ENCODE measurements around the gene POU6F2. TPM values are rescaled to one million over a fixed set of nuclear protein-coding genes. Genes with fewer than 3 reads are reported as not detected.
"Not testable (repeated sequence)": the region's sequence is repeated elsewhere in the genome, so short reads cannot be mapped to it uniquely, and the experiment has no call there.

The POU6F2 gene
- total RNA-seq, 2 experiments from 2014 or later: 0.12 TPM; not detected in 1

DNA sequence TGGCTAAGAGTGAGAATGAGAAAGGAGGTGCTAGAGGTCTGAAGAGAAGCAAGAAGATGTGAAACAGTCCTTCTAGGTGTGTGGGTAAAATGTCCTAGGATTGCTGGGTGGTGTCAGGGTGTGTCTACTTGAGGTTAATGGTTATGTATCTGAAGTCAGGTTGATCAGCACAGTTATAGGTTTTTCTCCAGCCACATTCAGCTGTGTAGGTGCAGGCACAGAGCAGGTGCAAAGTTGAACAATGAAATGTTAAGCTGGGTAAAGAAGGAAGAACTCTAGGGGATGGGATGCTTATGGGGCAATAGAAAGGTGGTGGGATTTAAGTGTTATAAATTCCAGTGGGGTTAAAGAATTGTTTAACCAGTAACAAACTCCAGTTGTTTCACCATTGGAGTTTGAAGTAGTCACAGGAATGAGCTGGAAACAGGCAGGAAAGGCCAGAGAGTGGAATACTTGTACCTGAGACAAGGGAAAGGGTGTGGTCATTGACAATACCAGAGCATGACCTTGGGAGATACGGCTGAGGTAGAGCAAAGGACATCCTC is 388.1 kb downstream of the POU6F2 start:
- ChIA-PET POLR2A (no interaction called here), CTCF (no interaction called here)
- no peaks in the 10 kb centered on the region for H3K9me3 Mint-ChIP-seq

DNA sequence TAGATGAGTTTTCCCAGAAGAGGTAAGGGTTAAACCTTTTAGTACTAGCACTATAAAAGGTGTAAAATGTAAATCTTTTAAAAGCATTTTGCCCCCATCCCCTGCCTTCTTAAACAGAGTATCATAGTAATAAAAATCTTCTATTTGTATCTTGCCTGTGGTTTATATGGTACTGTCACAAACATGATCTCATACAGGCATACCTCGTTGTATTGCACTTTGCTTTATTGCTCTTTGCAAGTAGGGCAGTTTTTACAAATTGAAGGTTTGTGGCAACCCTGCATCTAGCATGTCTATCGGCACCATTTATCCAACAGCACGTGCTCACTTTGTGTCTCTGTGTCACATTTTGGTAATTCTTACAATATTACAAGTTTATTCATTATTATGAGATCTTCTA is 389.7 kb downstream of the POU6F2 start:
- CTCF ChIA-PET: no interaction called here
- POLR2A ChIA-PET: no interaction called here
- no peak for DNase-seq
- Mint-ChIP-seq H3K36me3 (ENCODE audit: low read depth) (no peaks in the 10 kb centered on the region), H3K27me3 (peaks cover 6% of the 10 kb centered on the region), H3K9me3 (no peaks in the 10 kb centered on the region), H3K4me3 (no peak overlapping the region), H3K4me1 (no peaks in the 10 kb centered on the region), H3K27ac (no peak overlapping the region)

More for the DNA sequence above, 388.1 kb downstream of the POU6F2 start:
- Mint-ChIP-seq H3K27me3 (peaks cover 6% of the 10 kb centered on the region), H3K4me3 (no peak overlapping the region), H3K27ac (no peak overlapping the region), H3K4me1 (no peaks in the 10 kb centered on the region), H3K36me3 (ENCODE audit: low read depth) (no peaks in the 10 kb centered on the region)
- no peak for DNase-seq

DNA sequence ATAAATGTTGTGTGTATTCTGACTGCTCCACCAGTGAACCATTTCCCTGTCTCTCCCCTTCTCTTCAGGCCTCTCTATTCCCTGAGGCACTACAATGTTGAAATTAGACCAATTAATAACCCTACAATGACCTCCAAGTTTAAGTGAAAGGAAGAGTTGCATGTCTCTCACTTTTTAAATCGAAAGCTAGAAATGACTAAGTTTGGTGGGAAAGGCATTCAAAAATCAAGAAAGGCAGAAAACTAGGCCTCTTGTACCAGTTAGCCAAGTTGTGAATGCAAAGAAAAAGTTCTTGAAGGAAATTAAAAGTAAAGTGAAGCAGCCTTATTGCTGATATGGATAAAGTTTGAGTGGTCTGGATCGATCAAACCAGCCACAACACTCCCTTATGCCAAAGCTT is 390.2 kb downstream of the POU6F2 start:
- peaks cover 6% of the 10 kb centered on the region for H3K27me3 Mint-ChIP-seq
- CTCF ChIA-PET: interaction anchor here (0.6 to 0.7 kb wide), 2 partner anchors 26 to 243 kb away, joined by 3 read pairs; no protein-coding TSS in a partner anchor
- POLR2A ChIA-PET: no interaction called here
- H3K9me3 Mint-ChIP-seq: no peaks in the 10 kb centered on the region
- DNase-seq: no peak
- H3K27ac Mint-ChIP-seq: no peak overlapping the region
- no peaks in the 10 kb centered on the region for H3K4me1 Mint-ChIP-seq
- no peaks in the 10 kb centered on the region for H3K36me3 Mint-ChIP-seq (ENCODE audit: low read depth)
- no peak overlapping the region for H3K4me3 Mint-ChIP-seq

DNA sequence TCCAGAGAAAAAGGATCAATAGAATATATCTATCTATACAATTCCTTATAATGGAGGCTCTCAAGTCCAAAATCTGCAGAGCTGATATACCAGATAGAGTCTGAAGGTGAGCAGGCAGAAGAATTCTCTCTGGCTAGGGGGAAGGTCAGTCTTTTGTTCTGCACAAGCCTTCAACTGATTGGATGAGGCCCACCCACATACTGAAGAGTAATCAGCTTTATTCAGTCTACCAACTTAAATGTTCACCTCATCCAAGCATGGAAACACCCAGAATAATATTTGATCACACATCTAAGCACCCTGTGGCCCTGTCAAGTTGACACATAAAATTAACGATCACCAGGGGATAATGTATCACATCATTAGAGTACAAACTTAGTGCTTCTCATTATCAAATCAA is 394.7 kb downstream of the POU6F2 start:
- H3K36me3 Mint-ChIP-seq (ENCODE audit: low read depth): no peaks in the 10 kb centered on the region

DNA sequence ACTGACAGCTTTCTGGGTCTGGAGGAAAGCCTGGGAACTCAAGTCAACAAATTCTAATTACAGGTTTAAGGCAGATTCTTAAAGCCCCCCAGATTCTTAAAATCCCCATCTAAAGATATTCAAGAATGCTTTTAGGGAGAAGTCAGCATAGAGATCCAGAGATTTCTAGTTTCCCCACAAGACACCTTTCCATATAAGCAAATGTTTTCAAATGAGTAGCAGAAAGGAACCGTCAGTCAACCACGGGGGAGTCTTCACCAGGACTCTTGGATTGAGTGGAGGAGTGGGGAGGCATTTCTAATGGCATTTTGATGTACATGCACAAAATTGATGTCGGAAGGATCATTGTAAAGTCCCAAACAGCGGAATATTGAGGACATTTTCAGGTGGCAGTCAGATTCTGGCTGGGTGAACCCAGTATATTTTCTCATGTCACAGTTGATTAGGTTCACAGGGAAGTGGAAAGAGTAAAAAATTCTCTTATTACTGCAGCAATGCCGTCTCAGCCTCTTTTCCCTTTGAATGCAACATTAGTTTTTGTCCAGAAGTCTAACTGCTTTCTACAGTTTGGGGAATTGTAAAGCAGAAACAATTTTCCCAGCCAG is 396.8 kb downstream of the POU6F2 start:
- H3K4me1 Mint-ChIP-seq: no peaks in the 10 kb centered on the region
- peaks cover 8% of the 10 kb centered on the region for H3K27me3 Mint-ChIP-seq
- ChIA-PET POLR2A (no interaction called here), CTCF (no interaction called here)
- no peaks in the 10 kb centered on the region for H3K9me3 Mint-ChIP-seq
- H3K36me3 Mint-ChIP-seq (ENCODE audit: low read depth): no peaks in the 10 kb centered on the region
- H3K4me3 Mint-ChIP-seq: no peak overlapping the region
- DNase-seq: no peak
- H3K27ac Mint-ChIP-seq: no peak overlapping the region

More for the DNA sequence above, 394.7 kb downstream of the POU6F2 start:
- H3K9me3 Mint-ChIP-seq: no peaks in the 10 kb centered on the region
- H3K4me1 Mint-ChIP-seq: no peaks in the 10 kb centered on the region
- POLR2A ChIA-PET: no interaction called here
- no peak overlapping the region for H3K4me3 Mint-ChIP-seq
- no peak for DNase-seq
- H3K27me3 Mint-ChIP-seq: peaks cover 7% of the 10 kb centered on the region
- H3K27ac Mint-ChIP-seq: no peak overlapping the region
- CTCF ChIA-PET: no interaction called here

DNA sequence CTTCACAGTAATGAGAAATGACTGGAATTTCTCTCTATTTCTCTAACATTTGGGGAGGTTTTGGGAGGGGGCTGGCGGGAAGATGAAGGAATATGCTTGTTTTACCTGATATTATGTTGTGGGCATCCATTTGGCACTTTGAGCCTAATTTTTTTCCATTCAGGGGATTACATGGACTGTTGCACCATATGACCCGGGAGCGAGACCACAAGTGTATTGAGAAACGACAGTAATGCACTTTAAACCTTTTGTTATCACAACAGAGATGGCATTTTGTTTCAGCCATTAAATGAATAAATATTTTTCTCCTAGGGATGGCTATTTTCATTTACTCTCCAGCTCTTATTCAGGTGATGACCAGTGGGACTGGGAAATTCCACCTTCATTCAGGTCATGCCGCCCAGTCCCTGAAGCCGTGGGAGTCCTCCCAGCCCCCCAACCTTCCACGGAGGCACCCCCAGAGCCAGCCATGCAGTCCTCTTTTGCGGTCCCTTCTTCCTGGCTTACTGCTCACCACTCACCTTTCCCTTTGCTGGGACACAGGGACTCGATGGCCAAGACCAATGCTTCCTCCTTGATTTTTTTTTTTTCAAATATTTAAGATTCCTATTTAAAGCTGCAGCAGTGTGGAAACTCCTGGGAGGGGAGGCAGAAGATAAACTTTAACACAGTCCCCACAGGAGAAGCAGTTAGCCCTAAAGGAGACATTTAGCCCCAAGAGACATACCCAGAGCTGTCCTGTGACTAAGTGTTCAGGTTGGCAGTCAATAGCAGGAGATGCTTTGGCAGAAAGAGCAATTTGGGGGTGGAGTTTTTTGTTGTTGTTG is 397.6 kb downstream of the POU6F2 start:
- Mint-ChIP-seq H3K27ac (no peak overlapping the region), H3K4me1 (no peaks in the 10 kb centered on the region), H3K4me3 (no peak overlapping the region), H3K36me3 (ENCODE audit: low read depth) (no peaks in the 10 kb centered on the region), H3K9me3 (no peaks in the 10 kb centered on the region), H3K27me3 (peaks cover 8% of the 10 kb centered on the region)
- POLR2A ChIA-PET: no interaction called here
- CTCF ChIA-PET: no interaction called here
- DNase-seq: no peak

DNA sequence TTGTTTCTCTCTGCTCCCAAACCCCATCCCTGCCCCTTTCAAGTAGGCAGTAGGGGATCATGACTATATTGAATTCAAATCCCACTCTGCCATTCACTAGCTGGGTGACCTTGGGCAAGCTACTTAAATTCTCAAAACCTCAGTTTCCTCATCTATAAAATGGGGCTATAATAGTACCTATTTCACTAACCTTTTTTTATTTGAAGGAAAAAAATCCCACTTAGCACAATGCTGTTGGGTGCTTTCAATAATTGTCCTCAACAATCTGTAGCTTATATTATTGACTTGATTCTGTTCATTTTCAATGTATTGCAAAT is 398.1 kb downstream of the POU6F2 start:
- Mint-ChIP-seq H3K27me3 (peaks cover 8% of the 10 kb centered on the region), H3K27ac (no peak overlapping the region), H3K36me3 (ENCODE audit: low read depth) (no peaks in the 10 kb centered on the region), H3K9me3 (no peaks in the 10 kb centered on the region), H3K4me3 (no peak overlapping the region), H3K4me1 (no peaks in the 10 kb centered on the region)
- DNase-seq: no peak
- POLR2A ChIA-PET: no interaction called here
- CTCF ChIA-PET: no interaction called here

DNA sequence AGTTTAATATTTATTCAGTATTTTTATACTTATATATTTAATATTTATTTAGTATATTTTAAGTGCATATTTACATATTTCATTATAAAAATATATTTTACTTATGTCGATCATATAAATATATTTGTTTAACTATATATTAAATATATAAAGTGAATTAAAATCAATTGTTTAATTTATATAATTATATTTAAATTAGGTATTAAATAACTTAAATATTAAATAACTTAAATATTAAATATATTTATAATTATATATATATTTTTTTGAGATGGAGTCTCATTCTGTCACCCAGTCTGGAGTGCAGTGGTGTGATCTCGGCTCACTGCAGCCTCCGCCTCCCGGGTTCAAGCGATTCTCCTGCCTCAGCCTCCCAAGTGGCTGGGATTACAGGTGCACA is 399.2 kb downstream of the POU6F2 start:
- H3K27ac Mint-ChIP-seq; DNase-seq; CTCF ChIA-PET; H3K27me3 Mint-ChIP-seq; H3K4me1 Mint-ChIP-seq; H3K9me3 Mint-ChIP-seq; H3K36me3 Mint-ChIP-seq (ENCODE audit: low read depth); POLR2A ChIA-PET; H3K4me3 Mint-ChIP-seq: not testable (repeated sequence)

DNA sequence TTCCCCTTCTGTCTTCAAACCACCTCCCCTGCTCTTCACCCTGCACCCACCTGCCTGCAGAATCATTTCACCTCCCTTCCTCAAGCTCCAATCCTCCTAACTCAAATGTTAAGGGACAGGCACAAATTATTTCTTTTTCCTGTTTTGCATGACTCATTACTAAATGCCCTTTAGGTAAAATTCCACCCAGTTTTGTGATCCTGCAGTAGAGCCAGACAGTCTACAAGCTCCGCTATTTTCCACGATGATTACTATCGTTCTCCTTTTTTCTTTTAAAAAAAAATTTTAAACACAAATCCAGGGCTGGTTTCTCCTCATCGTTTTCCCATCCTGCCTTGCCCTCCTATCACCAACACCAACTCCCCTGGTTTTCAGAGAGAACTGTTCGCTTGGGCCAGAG is 401.7 kb downstream of the POU6F2 start:
- no peak overlapping the region for H3K27ac Mint-ChIP-seq
- H3K36me3 Mint-ChIP-seq (ENCODE audit: low read depth): no peaks in the 10 kb centered on the region
- H3K9me3 Mint-ChIP-seq: no peaks in the 10 kb centered on the region
- CTCF ChIA-PET: interaction anchor here (0.9 kb wide), 1 partner anchor 21 kb away, joined by 3 read pairs; no protein-coding TSS in a partner anchor
- peaks cover 14% of the 10 kb centered on the region for H3K27me3 Mint-ChIP-seq
- DNase-seq: no peak
- POLR2A ChIA-PET: no interaction called here
- H3K4me1 Mint-ChIP-seq: no peaks in the 10 kb centered on the region
- no peak overlapping the region for H3K4me3 Mint-ChIP-seq

DNA sequence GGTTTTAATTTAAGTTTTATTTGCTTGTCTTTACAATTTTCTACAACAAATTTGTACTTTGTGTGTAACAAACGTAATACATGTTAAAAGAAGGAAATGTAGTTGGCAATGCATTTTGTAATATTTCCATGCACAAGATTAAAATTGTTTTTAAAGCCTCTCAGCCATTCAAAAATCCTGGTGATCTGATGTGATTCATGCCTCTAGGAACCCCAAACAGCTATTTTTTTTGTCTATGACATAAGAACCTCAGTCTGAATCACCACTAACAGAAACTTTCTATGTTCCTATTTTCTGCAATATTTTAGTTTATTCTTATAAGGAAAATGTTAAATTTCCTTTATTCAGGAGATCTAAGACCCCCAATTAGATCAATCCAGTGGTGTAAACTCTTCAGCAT is 405.4 kb downstream of the POU6F2 start:
- H3K27me3 Mint-ChIP-seq: peaks cover 13% of the 10 kb centered on the region
- POLR2A ChIA-PET: no interaction called here
- no peaks in the 10 kb centered on the region for H3K9me3 Mint-ChIP-seq
- no peak overlapping the region for H3K27ac Mint-ChIP-seq
- DNase-seq: no peak
- H3K36me3 Mint-ChIP-seq (ENCODE audit: low read depth): no peaks in the 10 kb centered on the region
- H3K4me1 Mint-ChIP-seq: no peaks in the 10 kb centered on the region
- H3K4me3 Mint-ChIP-seq: no peak overlapping the region
- CTCF ChIA-PET: interaction anchor here (0.6 kb wide), 1 partner anchor 465 kb away, joined by 3 read pairs; no protein-coding TSS in a partner anchor

DNA sequence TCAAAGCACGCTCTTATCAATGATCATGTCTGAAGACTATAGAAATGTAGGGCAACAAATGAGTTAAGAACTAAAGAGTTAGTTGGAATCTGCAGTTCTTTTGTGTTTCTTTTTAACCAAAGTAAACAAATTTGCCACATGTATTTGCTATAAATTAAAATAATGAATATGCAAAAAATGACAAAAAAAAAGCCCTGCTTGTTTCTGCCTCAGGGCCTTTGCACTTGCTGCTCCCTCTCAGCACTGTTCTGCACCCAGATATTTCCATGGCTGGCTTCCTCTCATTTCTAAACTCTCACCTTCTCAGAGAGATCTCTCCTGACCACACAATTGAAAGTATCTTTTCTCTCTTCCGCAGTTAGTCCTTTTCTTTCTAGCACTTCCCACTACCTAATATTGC is 406.7 kb downstream of the POU6F2 start:
- Mint-ChIP-seq H3K4me3 (no peak overlapping the region), H3K27ac (no peak overlapping the region), H3K36me3 (ENCODE audit: low read depth) (no peaks in the 10 kb centered on the region), H3K9me3 (no peaks in the 10 kb centered on the region), H3K4me1 (no peaks in the 10 kb centered on the region), H3K27me3 (peaks cover 11% of the 10 kb centered on the region)
- ChIA-PET POLR2A (no interaction called here), CTCF (no interaction called here)
- no peak for DNase-seq

DNA sequence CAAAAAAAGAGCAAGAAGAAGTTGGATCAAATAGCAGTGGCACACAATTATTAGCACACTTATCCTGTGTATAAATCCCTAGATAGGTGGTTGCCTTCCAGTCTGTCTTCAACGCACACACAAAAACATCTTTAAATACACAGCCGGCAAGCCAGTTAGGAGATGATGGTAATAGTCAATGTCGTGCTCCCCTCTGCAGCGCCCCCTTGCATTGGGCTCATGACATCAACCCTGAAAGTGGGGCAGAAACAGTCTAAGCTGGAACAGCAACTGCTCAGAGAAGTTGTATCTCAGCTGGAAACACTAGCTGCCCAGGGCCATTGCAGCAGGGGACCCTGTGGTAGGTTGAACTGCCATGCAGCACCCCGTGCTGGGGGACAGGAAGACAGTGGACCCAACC is 409.0 kb downstream of the POU6F2 start:
- Mint-ChIP-seq H3K4me3 (no peak overlapping the region), H3K36me3 (ENCODE audit: low read depth) (no peaks in the 10 kb centered on the region), H3K9me3 (no peaks in the 10 kb centered on the region), H3K4me1 (no peaks in the 10 kb centered on the region), H3K27me3 (peaks cover 15% of the 10 kb centered on the region), H3K27ac (no peak overlapping the region)
- CTCF ChIA-PET: no interaction called here
- POLR2A ChIA-PET: no interaction called here
- DNase-seq: no peak

DNA sequence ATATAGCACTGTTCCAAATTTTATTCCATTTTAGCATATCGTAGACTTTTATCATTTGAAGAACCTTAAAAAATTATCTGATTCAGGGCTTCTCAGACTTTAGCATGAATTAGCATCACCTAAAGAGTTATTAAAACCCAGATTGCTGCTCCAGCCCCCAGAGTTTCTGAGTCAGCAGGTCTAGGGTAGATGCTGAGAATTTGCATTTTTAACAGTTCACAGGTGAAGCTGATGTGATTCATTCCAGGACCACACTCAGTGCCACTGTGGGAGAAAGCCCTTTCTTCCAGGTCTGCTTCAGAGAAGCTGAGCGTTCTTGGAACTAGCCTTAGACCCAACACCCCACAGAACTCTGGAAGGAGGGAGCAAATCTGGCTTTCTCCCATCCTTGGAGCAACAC is 414.4 kb downstream of the POU6F2 start:
- Mint-ChIP-seq H3K27me3 (peaks cover 27% of the 10 kb centered on the region), H3K4me1 (no peaks in the 10 kb centered on the region), H3K27ac (no peak overlapping the region), H3K9me3 (no peaks in the 10 kb centered on the region), H3K36me3 (ENCODE audit: low read depth) (no peaks in the 10 kb centered on the region), H3K4me3 (no peak overlapping the region)
- no peak for DNase-seq
- ChIA-PET CTCF (no interaction called here), POLR2A (no interaction called here)
